Sigmoid colon (tissue), 7 donors: ENCODE data around the gene SH3BP1. TPM values are rescaled to one million over a fixed set of nuclear protein-coding genes. Genes with fewer than 3 reads are reported as not detected.

Source experiments
- DNase-seq: peaks from one replicate; pipeline ENCODE4 v3.0.0-alpha.2; 2019
- H3K27ac ChIP-seq, 4 donors: fragments of 200-600 bp; sonication (generic); one replicate each; pipeline ENCODE4 v1.5.1; 2016 to 2019; ENCODE audit warnings: mild to moderate bottlenecking in 1 of 4
- H3K27me3 ChIP-seq, 3 donors: fragments of 200-600 bp; sonication (generic); one replicate each; pipeline ENCODE4 v1.5.1; 2019; ENCODE audit warnings: mild to moderate bottlenecking in 1 of 3
- H3K36me3 ChIP-seq, 4 donors: fragments of 200-600 bp; sonication (generic); one replicate each; pipeline ENCODE4 v1.5.1; 2016 to 2019
- H3K4me1 ChIP-seq, 4 donors: fragments of 200-600 bp; sonication (generic); one replicate each; pipeline ENCODE4 v1.5.1; 2017 to 2019
- H3K4me3 ChIP-seq, 4 donors: fragments of 200-600 bp; sonication (generic); one replicate each; pipeline ENCODE4 v1.5.1; 2017 to 2019; ENCODE audit warnings: mild to moderate bottlenecking in 2 of 4, moderate library complexity in 1 of 4
- H3K9me3 ChIP-seq, 4 donors: fragments of 200-600 bp in 3 of 4; sonication (generic) in 3 of 4; one replicate each; pipeline versions ENCODE4 v1.5.1 to v1.6.1; 2013 to 2019
- EP300 ChIP-seq, 4 donors: sonication (generic); formaldehyde crosslinking; IDR thresholded peaks; one replicate each; pipeline ENCODE4 v1.6.1; 2017; ENCODE audit warnings: antibody characterized with exemption in 4 of 4
- POLR2A ChIP-seq, 2 donors: fragments of 450-650 bp; IDR thresholded peaks; one replicate each; pipeline ENCODE4 v1.6.1; 2016; ENCODE audit warnings: antibody characterized with exemption in 2 of 2, mild to moderate bottlenecking in 2 of 2, moderate library complexity in 2 of 2
- POLR2AphosphoS5 ChIP-seq, 4 donors: sonication (generic); formaldehyde crosslinking; IDR thresholded peaks; one replicate each; pipeline ENCODE4 v1.6.1; 2017; ENCODE audit warnings: antibody characterized with exemption in 4 of 4
- WGBS, 2 donors: extraction: QIAGEN DNeasy Blood & Tissue Kit; methylation state at CpG; one replicate each; pipeline ENCODE4 v1.1.7; 2013; 5-methylcytosine and 5-hydroxymethylcytosine counted together
- intact Hi-C: fragments of 100-400 bp; cut with DNase I; formaldehyde crosslinking; loops from one replicate; pipeline ENCODE4 v1.15.1; 2023
- polyA plus RNA-seq, 3 donors: library from polyadenylated mRNA; stranded (reverse); fragments of 200-250 nt; gene quantifications; one replicate each; pipeline ENCODE4 v1.2.3, GENCODE V29; 2013
- total RNA-seq, 4 donors: library from RNA; depleted of rRNA; stranded (reverse); fragments of >200 nt; gene quantifications; one replicate each; pipeline ENCODE4 v1.1.0, GENCODE V29; 2016
- TF ChIP-seq, protein P1 (sequence below), 4 experiments: fragments of 450-650 bp in 3 of 4; fragments of 200-600 bp in 1 of 4; IDR thresholded peaks; one replicate each; pipeline ENCODE4 v1.5.1; 2016 to 2019; ENCODE audit warnings: antibody characterized with exemption in 4 of 4, mild to moderate bottlenecking in 3 of 4, moderate library complexity in 2 of 4
- donor health status: healthy with polysubstance abuse.
- donor health status: Bipolar disorder and iron deficiency.
- donor health status: healthy.

The SH3BP1 gene
- total and polyA plus RNA-seq, 7 donors = 1.4 to 71.2 (median 6.9) TPM

DNA sequence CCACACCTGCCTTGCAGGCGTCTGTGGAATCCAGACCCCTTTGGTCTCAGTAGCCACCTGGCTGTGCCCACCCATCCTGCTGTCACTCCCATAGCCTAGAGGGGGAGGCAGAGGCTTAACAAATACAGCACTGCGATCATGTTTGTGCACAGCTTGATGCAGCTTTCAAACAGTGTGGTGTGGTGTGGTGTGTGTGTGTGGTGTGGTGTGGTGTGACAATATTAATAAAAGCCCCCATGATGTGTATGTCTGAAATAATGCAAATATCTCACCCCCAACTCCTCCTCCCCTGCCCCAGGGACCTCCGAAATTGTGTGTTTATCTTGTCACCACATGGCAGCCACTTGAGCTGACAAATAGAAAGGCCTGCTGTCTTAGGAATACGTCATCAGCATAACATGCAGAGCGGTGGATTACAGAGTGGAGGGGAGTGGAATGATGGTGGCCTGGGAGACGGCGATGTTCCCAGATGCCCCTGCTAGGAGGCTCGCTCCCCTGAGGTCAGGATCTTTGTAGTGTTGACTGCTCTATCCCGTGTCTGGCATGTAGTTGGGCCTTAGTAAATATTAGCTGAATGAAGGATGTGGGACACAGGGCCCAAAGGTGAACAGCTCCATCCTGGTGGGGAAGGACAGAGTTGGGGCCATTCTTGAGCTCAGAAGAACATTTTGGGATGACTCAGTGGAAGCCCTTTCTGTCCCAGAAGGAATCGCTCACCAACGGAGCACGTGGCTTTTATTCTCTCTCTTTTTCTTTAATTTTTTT is 21.9 kb downstream of the SH3BP1 start:
- 57 to 63% methylated on average over 12 of the region's 12 CpGs for WGBS, 2 donors
- TF ChIP-seq, protein P1, sequence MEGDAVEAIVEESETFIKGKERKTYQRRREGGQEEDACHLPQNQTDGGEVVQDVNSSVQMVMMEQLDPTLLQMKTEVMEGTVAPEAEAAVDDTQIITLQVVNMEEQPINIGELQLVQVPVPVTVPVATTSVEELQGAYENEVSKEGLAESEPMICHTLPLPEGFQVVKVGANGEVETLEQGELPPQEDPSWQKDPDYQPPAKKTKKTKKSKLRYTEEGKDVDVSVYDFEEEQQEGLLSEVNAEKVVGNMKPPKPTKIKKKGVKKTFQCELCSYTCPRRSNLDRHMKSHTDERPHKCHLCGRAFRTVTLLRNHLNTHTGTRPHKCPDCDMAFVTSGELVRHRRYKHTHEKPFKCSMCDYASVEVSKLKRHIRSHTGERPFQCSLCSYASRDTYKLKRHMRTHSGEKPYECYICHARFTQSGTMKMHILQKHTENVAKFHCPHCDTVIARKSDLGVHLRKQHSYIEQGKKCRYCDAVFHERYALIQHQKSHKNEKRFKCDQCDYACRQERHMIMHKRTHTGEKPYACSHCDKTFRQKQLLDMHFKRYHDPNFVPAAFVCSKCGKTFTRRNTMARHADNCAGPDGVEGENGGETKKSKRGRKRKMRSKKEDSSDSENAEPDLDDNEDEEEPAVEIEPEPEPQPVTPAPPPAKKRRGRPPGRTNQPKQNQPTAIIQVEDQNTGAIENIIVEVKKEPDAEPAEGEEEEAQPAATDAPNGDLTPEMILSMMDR (IDR thresholded peaks at IDR 0.05) = peak in 3 of 4 experiments; percentile 11 to 54 (median 35)
- TF ChIP-seq POLR2AphosphoS5 (IDR thresholded peaks at IDR 0.05) (peak in 3 of 4 donors; percentile 26 to 69 (median 36)), POLR2A (IDR thresholded peaks at IDR 0.05) (no peak)
- Histone ChIP-seq H3K27me3 (no peaks in the 10 kb centered on the region), H3K9me3 (no peaks in the 10 kb centered on the region), H3K4me3 (no peak overlapping the region), H3K36me3 (peaks cover 0 to 10% (median 3%) of the 10 kb centered on the region in 4 donors), H3K4me1 (peaks cover 0 to 70% (median 64%) of the 10 kb centered on the region in 4 donors), H3K27ac (peak overlapping the region; percentile 75 to 95 (median 83))
- intact Hi-C loops = loop anchor here (2.0 kb wide), 1 partner anchor 19 kb away; no protein-coding TSS in a partner anchor
- no peak for DNase-seq

- no peak for TF ChIP-seq POLR2AphosphoS5 (IDR thresholded peaks at IDR 0.05)
- no peak for TF ChIP-seq POLR2A (IDR thresholded peaks at IDR 0.05)
- TF ChIP-seq, protein P1 (IDR thresholded peaks at IDR 0.05) = no peak
- no peak for TF ChIP-seq EP300 (IDR thresholded peaks at IDR 0.05)
- intact Hi-C loops = no loop called here
- DNase-seq = no peak
- H3K36me3 ChIP-seq = peaks cover 0 to 15% (median 6%) of the 10 kb centered on the region in 4 donors
- no peak overlapping the region for H3K4me3 ChIP-seq
- no peaks in the 10 kb centered on the region for H3K27me3 ChIP-seq
- WGBS, 2 donors = 80 to 85% methylated on average over 5 of the region's 5 CpGs
- H3K9me3 ChIP-seq = no peaks in the 10 kb centered on the region
- peaks cover 0 to 70% (median 64%) of the 10 kb centered on the region in 4 donors for H3K4me1 ChIP-seq
- peak overlapping the region; percentile 75 to 95 (median 83) for H3K27ac ChIP-seq
These were observed 22.6 kb downstream of the SH3BP1 start for GRCh38 chr22:37662039-37662438.

- H3K9me3 ChIP-seq = no peaks in the 10 kb centered on the region
- WGBS, 2 donors = 64 to 79% methylated on average over 16 of the region's 16 CpGs
- TF ChIP-seq POLR2AphosphoS5 (IDR thresholded peaks at IDR 0.05) (peak in 1 of 4 donors; percentile 22), POLR2A (IDR thresholded peaks at IDR 0.05) (no peak)
- intact Hi-C loops = no loop called here
- peak overlapping the region; percentile 52 to 95 (median 83) for H3K27ac ChIP-seq
- no peak overlapping the region for H3K4me3 ChIP-seq
- H3K27me3 ChIP-seq = no peaks in the 10 kb centered on the region
- peaks cover 0 to 63% (median 59%) of the 10 kb centered on the region in 4 donors for H3K4me1 ChIP-seq
- DNase-seq = peak; percentile 83
- H3K36me3 ChIP-seq = peaks cover 0 to 15% (median 6%) of the 10 kb centered on the region in 4 donors
These were observed 24.2 kb downstream of the SH3BP1 start for GRCh38 chr22:37663521-37664140.

DNA sequence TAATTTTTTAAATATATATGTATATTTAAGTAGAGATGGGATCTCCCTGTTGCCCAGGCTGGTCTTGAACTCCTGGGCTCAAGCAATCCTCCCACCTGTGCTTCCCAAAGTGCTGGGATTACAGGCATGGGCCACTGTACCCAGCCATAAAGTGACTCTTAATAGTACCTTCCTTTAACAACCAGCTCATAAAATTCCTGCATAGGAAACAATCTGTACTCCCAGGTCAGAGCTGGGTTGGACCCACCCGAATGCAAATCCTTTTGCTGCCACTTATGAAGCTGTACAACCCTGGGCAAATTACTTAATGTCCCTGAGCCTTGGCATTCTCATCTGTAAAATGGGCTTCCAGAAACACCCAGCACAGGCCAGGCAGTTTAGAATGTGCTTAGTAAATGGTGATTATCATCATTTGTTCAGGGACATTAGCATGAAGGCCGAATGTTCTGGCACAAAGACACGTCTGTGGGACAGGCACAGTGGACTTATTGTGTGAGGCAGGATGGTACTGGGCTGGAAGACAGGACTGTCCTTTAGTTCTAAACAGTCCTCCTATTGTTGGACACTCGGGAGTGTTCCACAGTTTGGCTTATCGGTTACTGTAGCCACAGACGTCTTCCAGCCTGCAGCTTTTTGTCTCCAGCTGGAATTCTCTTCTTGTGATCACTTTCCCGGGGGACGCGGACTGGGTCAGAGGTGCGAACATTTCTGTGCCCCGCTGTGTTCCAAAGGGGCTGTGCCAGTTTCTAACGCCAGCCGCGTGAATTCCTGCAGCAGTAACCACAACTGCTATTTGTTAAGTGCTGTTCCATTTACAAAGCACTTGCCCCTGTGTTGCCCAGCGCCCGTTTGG is 25.0 kb downstream of the SH3BP1 start:
- Histone ChIP-seq H3K27me3 (no peaks in the 10 kb centered on the region), H3K27ac (peak overlapping the region; percentile 52 to 95 (median 83)), H3K4me3 (no peak overlapping the region), H3K4me1 (peaks cover 0 to 66% (median 58%) of the 10 kb centered on the region in 4 donors), H3K36me3 (peaks cover 0 to 15% (median 6%) of the 10 kb centered on the region in 4 donors), H3K9me3 (no peaks in the 10 kb centered on the region)
- no peak for DNase-seq
- 63 to 79% methylated on average over 16 of the region's 16 CpGs for WGBS, 2 donors
- intact Hi-C loops = no loop called here
- TF ChIP-seq EP300 (IDR thresholded peaks at IDR 0.05) (no peak), POLR2A (IDR thresholded peaks at IDR 0.05) (no peak)
- TF ChIP-seq, protein P1 (IDR thresholded peaks at IDR 0.05) = no peak
